T follicular helper cell (primary cell): Measurements from ENCODE around the gene MANEAL.

Experiments used
- DNase-seq: peaks from one replicate; pipeline ENCODE4 v3.0.0-alpha.2; 2020; ENCODE audit warnings: low read depth

The MANEAL gene

DNA sequence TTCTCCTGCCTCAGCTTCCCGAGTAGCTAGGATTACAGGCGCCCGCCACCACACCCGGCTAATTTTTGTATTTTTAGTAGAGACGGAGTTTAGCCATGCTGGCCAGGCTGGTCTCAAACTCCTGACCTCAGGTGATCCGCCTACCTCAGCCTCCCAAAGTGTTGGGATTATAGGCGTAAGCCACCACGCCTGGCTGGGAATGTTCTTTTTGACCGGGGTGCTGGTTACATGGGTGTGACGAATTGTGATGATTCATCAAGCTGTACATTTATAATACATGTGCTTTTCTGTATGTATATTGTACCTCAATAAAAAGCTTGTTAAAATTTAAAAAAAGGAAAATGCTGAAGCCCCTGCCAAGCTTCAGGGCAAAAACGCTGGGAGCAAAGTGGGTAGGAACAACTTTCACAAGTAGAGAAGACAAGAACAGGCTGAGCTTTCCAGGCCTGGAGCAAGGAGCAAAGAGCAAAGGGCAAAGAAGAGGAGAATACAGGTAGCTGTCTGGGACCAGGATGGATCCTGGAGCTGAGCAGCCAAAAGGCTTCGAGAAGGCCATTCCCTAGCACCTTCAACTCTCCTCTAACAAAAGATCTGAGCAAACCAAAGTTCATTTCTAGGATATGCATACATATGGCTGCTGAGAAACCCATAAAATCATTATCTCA lies 34.9 kb downstream of the MANEAL start:
- DNase-seq: no peak

DNA sequence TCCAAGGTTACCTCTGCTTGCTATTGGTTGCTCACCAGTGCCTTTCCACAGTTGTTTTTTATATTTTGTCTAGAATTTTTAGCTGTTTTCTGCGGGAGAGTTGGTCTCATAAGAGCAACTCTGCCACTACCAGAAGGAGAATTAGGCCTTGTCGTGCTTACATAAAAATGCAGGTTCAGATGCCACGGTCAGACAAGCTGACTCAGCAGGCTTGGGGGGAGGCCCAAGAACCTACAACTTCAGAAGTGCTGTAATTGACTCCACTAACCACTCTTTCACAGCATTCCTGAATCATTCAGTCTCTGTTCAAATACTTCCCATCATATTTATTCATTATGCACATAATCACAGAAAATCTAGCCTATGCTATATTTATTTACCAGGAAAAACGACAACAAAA lies 37.5 kb downstream of the MANEAL start:
- no peak for DNase-seq

- DNase-seq: no peak
Measured at GRCh38 chr1:37831809-37832208, 38.2 kb downstream of the MANEAL start.

DNA sequence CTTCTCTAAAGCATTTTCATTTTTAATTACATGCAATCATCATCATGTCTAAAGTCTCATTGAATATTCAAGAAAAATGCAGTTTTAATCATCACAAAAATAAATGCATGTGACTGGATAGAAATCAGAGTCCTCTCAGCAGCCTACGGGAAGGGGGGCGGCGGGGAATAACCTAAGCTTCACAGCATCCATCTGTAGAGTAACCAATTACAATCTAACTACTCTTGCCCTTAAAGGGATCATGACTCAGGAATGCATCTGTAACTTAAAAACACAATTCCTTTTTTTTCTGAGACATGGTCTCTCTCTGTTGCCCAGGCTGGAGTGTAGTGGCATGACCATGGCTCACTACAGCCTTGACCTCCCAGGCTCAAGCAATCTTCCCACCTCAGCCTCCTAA lies 43.1 kb downstream of the MANEAL start:
- DNase-seq: no peak

DNA sequence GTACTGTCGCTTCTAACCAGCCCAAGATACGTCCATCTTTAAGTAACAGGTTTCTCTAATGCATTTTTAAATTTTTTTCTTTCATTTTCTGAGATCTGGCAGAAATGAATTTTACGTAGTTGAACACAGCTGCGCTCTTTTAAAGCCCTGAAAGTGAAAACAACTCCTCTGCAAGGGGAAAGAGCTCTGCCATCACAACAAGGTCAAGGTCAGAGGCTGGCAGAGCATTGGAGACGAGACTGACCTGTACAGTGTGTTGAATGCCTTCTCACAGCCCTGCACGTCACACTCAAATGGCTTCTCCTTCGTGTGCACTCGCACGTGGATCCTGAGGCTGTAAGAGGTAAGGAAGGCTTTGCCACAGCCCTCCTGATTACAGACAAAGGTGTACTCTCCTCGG lies 46.0 kb downstream of the MANEAL start:
- no peak for DNase-seq

- no peak for DNase-seq
Measured at GRCh38 chr1:37840711-37841110, 47.1 kb downstream of the MANEAL start.

DNA sequence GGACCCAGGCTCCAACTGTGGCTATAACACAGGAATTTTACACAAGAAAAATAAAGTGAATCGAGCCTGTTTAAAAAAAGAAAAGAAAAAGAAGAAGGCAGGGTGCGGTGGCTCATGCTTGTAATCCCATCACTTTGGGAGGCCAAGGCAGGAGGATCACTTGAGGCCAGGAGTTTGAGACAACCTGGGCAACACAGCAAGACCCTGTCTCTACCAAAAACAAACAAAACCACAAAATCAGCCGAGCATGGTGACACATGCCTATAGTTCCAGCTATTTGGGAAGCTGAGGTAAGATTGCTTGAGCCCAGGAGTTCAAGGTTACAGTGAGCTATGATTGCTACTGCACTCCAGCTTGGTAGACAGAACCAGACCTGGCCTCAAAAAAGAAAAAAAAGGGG lies 48.0 kb downstream of the MANEAL start:
- DNase-seq: no peak

- no peak for DNase-seq
Measured at GRCh38 chr1:37844536-37844935, 50.9 kb downstream of the MANEAL start.

- no peak for DNase-seq
Measured at GRCh38 chr1:37845049-37845646, 51.5 kb downstream of the MANEAL start.

DNA sequence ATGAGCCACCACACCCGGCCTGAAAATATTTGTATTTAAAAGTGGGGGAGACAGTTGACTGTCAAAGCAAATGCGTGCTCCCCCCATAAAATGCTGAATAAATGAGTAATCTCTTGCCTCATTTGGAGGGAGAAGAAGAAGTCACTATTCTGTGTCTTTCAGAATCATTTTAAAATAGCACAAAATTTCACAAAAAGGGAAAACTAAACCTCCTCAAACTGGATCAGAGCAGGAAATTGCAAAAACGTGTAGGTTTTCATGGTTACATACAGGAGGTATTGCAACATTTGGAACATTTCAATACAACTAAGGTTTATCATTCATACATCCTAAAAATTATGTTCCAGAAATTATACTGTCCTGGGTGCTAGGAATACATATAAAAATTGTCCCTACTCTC lies 52.1 kb downstream of the MANEAL start:
- no peak for DNase-seq

DNA sequence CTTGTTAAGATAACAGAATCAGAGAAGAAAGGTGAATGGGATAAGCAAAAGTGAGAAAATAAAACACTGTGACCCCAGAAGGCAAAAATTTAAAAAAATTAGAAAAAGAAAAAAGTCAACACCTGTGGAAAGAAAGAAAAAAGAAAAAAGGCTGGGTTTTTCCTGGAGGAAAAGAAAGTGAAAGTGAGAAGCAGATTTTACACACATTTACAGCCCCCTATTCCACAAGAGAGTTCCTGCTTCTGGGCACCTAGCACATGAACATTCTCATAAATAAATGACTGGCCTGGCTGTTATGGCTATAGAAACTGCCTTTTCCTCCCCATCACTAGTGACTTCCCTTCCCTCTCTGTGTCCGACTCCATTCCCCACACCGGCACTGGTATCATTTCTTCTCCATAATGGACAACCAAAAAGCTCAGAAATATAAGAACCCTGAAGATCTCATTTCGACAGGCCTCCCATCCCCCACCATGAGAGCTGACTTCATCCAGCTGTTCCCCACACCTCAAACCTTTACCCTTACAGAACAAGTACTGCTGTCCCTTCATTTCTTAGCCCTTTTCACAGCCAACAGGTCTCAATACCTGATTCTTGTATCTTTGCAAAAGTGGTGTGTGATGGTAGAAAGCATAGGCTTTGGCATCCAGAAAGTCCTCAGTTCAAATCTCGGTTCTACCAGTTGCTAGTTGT lies 53.1 kb downstream of the MANEAL start:
- DNase-seq: no peak

DNA sequence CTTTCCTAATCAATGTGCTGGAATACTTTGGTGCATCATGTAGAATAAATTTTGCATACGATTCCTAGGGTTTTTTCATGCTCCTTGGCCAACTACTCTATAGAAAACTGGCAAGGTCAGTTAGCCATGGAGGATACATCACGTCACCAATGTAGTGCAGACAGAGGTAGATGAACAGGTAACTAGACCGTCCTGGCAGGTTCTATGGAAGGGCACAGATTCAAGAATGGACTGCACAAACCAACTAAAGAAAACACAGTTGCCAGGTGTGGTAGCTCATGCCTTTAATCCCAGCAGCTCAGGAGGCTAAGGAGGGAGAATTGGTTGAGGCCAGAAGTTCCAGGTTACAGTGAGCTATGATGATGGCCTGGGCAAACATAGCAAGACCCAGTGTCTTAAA lies 55.8 kb downstream of the MANEAL start:
- no peak for DNase-seq

- no peak for DNase-seq
Measured at GRCh38 chr1:37850352-37850955, 56.8 kb downstream of the MANEAL start.
